Sciatic nerve (tissue), 2 donors: ENCODE measurements around the gene COG3. TPM values are rescaled to one million over a fixed set of nuclear protein-coding genes. Genes with fewer than 3 reads are reported as not detected.

ENCODE experiments used
- ATAC-seq: fragments of 200-7000 bp; cut with Tn5 transposase; one replicate; pipeline ENCODE4 v1.9.1; 2020; ENCODE audit warnings: mild to moderate bottlenecking, moderate library complexity
- DNase-seq: peaks from one replicate; pipeline ENCODE4 v3.0.0-alpha.2; 2020; ENCODE audit warnings: low spot score
- intact Hi-C: fragments of 100-400 bp; cut with DNase I; formaldehyde crosslinking; loops from one replicate; pipeline ENCODE4 v1.14.2; 2022
- total RNA-seq: library from RNA; stranded (reverse); fragmentation: NEBNext Ultra II Directional; extraction: Animal tissue kit (Norgen Biotek cat#: 25700); gene quantifications from one replicate; pipeline ENCODE4 v1.2.1, GENCODE V29; 2021
- donor health status: DM: no; HTN: no; CAD: no.
- donor health status: DM: no; HTN: no; CAD: no.

COG3 gene
- total RNA-seq, 1 donor from 2014 or later, result 34.4 TPM

GRCh38 chr13:45445053-45445452 lies 19.7 kb upstream of the COG3 start:
- ATAC-seq (no peak), DNase-seq (no peak)
- intact Hi-C loops, result no loop called here

GRCh38 chr13:45446181-45446580 lies 18.6 kb upstream of the COG3 start:
- no peak for ATAC-seq
- no peak for DNase-seq
- intact Hi-C loops, result no loop called here

GRCh38 chr13:45447050-45447661 lies 17.6 kb upstream of the COG3 start:
- ATAC-seq (no peak), DNase-seq (no peak)
- intact Hi-C loops, result no loop called here

GRCh38 chr13:45448965-45449559 lies 15.7 kb upstream of the COG3 start:
- intact Hi-C loops, result no loop called here
- ATAC-seq (no peak), DNase-seq (no peak)

- ATAC-seq (no peak), DNase-seq (no peak)
- intact Hi-C loops, result no loop called here
Measured at GRCh38 chr13:45451282-45451681, 13.5 kb upstream of the COG3 start.

GRCh38 chr13:45454204-45454603 lies 10.5 kb upstream of the COG3 start:
- ATAC-seq (no peak), DNase-seq (no peak)
- intact Hi-C loops, result no loop called here

GRCh38 chr13:45456196-45456972 lies 8.4 kb upstream of the COG3 start:
- ATAC-seq (no peak), DNase-seq (no peak)
- intact Hi-C loops, result no loop called here

- DNase-seq (no peak), ATAC-seq (no peak)
- intact Hi-C loops, result no loop called here
Measured at GRCh38 chr13:45464141-45464686, 525 bp upstream of the COG3 start.

GRCh38 chr13:45466359-45466758 lies 1.6 kb downstream of the COG3 start:
- intact Hi-C loops, result no loop called here
- DNase-seq, result no peak
- ATAC-seq, result no peak

GRCh38 chr13:45468635-45469034 lies 3.9 kb downstream of the COG3 start:
- ATAC-seq (no peak), DNase-seq (no peak)
- intact Hi-C loops, result no loop called here

- DNase-seq, result no peak
- ATAC-seq, result no peak
- intact Hi-C loops, result no loop called here
Measured at GRCh38 chr13:45472171-45472705, 7.5 kb downstream of the COG3 start.

GRCh38 chr13:45473627-45474026 lies 8.9 kb downstream of the COG3 start:
- ATAC-seq, result no peak
- intact Hi-C loops, result no loop called here
- no peak for DNase-seq

GRCh38 chr13:45474584-45475454 lies 10.1 kb downstream of the COG3 start:
- no peak for ATAC-seq
- DNase-seq, result no peak
- intact Hi-C loops, result no loop called here

GRCh38 chr13:45479661-45480060 lies 14.9 kb downstream of the COG3 start:
- ATAC-seq (no peak), DNase-seq (no peak)
- intact Hi-C loops, result no loop called here

GRCh38 chr13:45481688-45482087 lies 16.9 kb downstream of the COG3 start:
- ATAC-seq, result no peak
- no peak for DNase-seq
- intact Hi-C loops, result no loop called here

GRCh38 chr13:45482571-45483173 lies 17.9 kb downstream of the COG3 start:
- intact Hi-C loops, result no loop called here
- DNase-seq, result no peak
- ATAC-seq, result no peak

- ATAC-seq, result no peak
- DNase-seq, result no peak
- intact Hi-C loops, result no loop called here
Measured at GRCh38 chr13:45487604-45488003, 22.9 kb downstream of the COG3 start.

- intact Hi-C loops, result no loop called here
- DNase-seq (no peak), ATAC-seq (no peak)
Measured at GRCh38 chr13:45490068-45490467, 25.3 kb downstream of the COG3 start.

- ATAC-seq (no peak), DNase-seq (no peak)
- intact Hi-C loops, result no loop called here
Measured at GRCh38 chr13:45492538-45492937, 27.8 kb downstream of the COG3 start.
